Upper lobe of left lung (tissue), 6 donors: Measurements from ENCODE around the gene PTPRK. TPM values are rescaled to one million over a fixed set of nuclear protein-coding genes. Genes with fewer than 3 reads are reported as not detected.
A peak's percentile ranks its signal among the peaks of the same experiment; 100 is the strongest.

Experiments used
- ATAC-seq, 2 donors: fragments of 200-7000 bp; cut with Tn5 transposase; one replicate each; pipeline ENCODE4 v1.9.1; 2022; ENCODE audit warnings: mild to moderate bottlenecking in 2 of 2, moderate library complexity in 2 of 2; ENCODE audit not compliant: low FRiP score in 2 of 2
- DNase-seq, 2 donors: peaks; one replicate each; pipeline ENCODE4 v3.0.0-alpha.2; 2019 to 2020
- H3K27ac ChIP-seq, 4 donors: fragments of 200-600 bp; sonication (generic); one replicate each; pipeline ENCODE4 v1.5.1; 2016 to 2019
- H3K27me3 ChIP-seq, 4 donors: fragments of 200-600 bp; sonication (generic); one replicate each; pipeline ENCODE4 v1.5.1; 2017 to 2019
- H3K36me3 ChIP-seq, 4 donors: fragments of 200-600 bp; sonication (generic); one replicate each; pipeline ENCODE4 v1.5.1; 2016 to 2019
- H3K4me1 ChIP-seq, 4 donors: fragments of 200-600 bp; sonication (generic); one replicate each; pipeline ENCODE4 v1.5.1; 2018 to 2019
- H3K4me3 ChIP-seq, 4 donors: fragments of 200-600 bp; sonication (generic); one replicate each; pipeline ENCODE4 v1.5.1; 2017 to 2019; ENCODE audit warnings: mild to moderate bottlenecking in 2 of 4, moderate library complexity in 1 of 4
- H3K9me3 ChIP-seq, 4 donors: fragments of 200-600 bp; sonication (generic); one replicate each; pipeline ENCODE4 v1.5.1; 2018 to 2019
- CTCF ChIP-seq, 6 experiments: fragments of 450-650 bp in 4 of 6; fragments of 200-600 bp in 2 of 6; sonication (generic) in 2 of 6; IDR thresholded peaks; one replicate each; pipeline ENCODE4 v1.5.1; 2016 to 2019; ENCODE audit warnings: antibody characterized with exemption in 6 of 6
- EP300 ChIP-seq, 4 donors: sonication (generic); formaldehyde crosslinking; IDR thresholded peaks; one replicate each; pipeline ENCODE4 v1.5.1; 2017; ENCODE audit warnings: antibody characterized with exemption in 4 of 4, control low read depth in 2 of 4
- POLR2A ChIP-seq, 4 donors: fragments of 450-650 bp; IDR thresholded peaks; one replicate each; pipeline ENCODE4 v1.5.1; 2016 to 2017; ENCODE audit warnings: antibody characterized with exemption in 4 of 4, mild to moderate bottlenecking in 2 of 4
- POLR2AphosphoS5 ChIP-seq, 2 donors: sonication (generic); formaldehyde crosslinking; IDR thresholded peaks; one replicate each; pipeline ENCODE4 v1.5.1; 2017; ENCODE audit warnings: antibody characterized with exemption in 2 of 2
- WGBS, 2 donors: methylation state at CpG; one replicate each; pipeline ENCODE4 v1.1.5; 2017 to 2018; 5-methylcytosine and 5-hydroxymethylcytosine counted together
- total RNA-seq, 6 donors: library from RNA; depleted of rRNA in 4 of 6; stranded (reverse); fragments of >200 nt in 4 of 6; gene quantifications; one replicate each; pipeline versions ENCODE4 v1.1.0 to v1.2.1, GENCODE V29; 2016 to 2021
- donor health status: DM: no; HTN: no; CAD: no; lungs with moderate emphysema.
- donor health status: DM: no; HTN: yes; CAD: no; lungs with severe emphysema.

The PTPRK gene
- total RNA-seq, 6 donors from 2014 or later = 42.7 to 97.4 (median 65.2) TPM

DNA sequence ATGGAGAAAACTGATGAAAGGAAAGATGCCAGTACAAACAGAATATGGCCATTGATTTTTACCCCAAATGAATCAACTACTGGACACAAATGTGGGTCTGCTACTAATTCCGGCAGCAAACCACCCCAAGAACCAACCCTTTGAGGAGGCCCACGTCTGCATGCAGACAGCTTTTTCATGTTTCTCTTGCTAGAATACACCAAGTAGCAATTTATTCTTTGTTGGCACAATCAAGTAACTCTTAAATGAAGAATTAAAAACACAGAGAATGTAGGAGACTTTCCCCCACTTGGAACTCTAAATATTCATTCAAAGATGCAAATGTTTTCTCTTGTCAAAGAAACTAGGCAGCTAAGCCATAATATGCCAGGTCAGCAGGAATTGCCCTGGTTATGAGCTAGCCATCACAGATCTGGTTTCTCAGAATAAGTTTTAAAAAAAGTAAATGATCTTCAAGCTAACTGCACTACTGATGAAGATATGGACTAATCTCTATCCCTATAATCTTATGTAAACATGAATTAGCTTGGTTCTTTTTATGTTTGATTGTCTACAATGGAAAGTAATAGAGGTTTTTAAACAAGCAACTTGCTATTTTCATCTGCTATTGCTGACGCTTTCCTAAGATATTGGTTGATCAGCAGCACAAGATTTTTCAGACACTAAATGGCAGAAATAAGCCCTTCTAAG, 456.4 kb downstream of the PTPRK start:
- no peaks in the 10 kb centered on the region for H3K9me3 ChIP-seq
- no peak overlapping the region for H3K27ac ChIP-seq
- H3K27me3 ChIP-seq = no peaks in the 10 kb centered on the region
- H3K4me3 ChIP-seq = no peak overlapping the region
- no peak for TF ChIP-seq EP300 (IDR thresholded peaks at IDR 0.05)
- WGBS, 2 donors = 89 to 90% methylated on average over 3 of the region's 3 CpGs
- H3K36me3 ChIP-seq = peaks cover 0 to 12% (median 0%) of the 10 kb centered on the region in 4 donors
- DNase-seq (no peak), ATAC-seq (no peak)
- no peaks in the 10 kb centered on the region for H3K4me1 ChIP-seq

- Histone ChIP-seq H3K27ac (no peak overlapping the region), H3K27me3 (no peaks in the 10 kb centered on the region), H3K4me1 (no peaks in the 10 kb centered on the region), H3K9me3 (no peaks in the 10 kb centered on the region), H3K4me3 (no peak overlapping the region), H3K36me3 (peaks cover 0 to 12% (median 0%) of the 10 kb centered on the region in 4 donors)
- WGBS, 2 donors = 74 to 82% methylated on average over 5 of the region's 5 CpGs
- ATAC-seq = peak in 1 of 2 donors; percentile 83
- DNase-seq = no peak
- TF ChIP-seq POLR2A (IDR thresholded peaks at IDR 0.05) = no peak
- TF ChIP-seq CTCF (IDR thresholded peaks at IDR 0.05) = no peak
- no peak for TF ChIP-seq EP300 (IDR thresholded peaks at IDR 0.05)
- TF ChIP-seq POLR2AphosphoS5 (IDR thresholded peaks at IDR 0.05) = no peak
Measured at GRCh38 chr6:128062882-128063603, 457.4 kb downstream of the PTPRK start.

GRCh38 chr6:128057946-128058345, 462.5 kb downstream of the PTPRK start:
- Histone ChIP-seq H3K36me3 (peaks cover 0 to 11% (median 0%) of the 10 kb centered on the region in 4 donors), H3K9me3 (no peaks in the 10 kb centered on the region), H3K4me3 (no peak overlapping the region), H3K27ac (no peak overlapping the region), H3K4me1 (no peaks in the 10 kb centered on the region), H3K27me3 (no peaks in the 10 kb centered on the region)
- TF ChIP-seq POLR2A (IDR thresholded peaks at IDR 0.05) (no peak), CTCF (IDR thresholded peaks at IDR 0.05) (no peak), POLR2AphosphoS5 (IDR thresholded peaks at IDR 0.05) (no peak), EP300 (IDR thresholded peaks at IDR 0.05) (no peak)
- ATAC-seq (no peak), DNase-seq (no peak)

DNA sequence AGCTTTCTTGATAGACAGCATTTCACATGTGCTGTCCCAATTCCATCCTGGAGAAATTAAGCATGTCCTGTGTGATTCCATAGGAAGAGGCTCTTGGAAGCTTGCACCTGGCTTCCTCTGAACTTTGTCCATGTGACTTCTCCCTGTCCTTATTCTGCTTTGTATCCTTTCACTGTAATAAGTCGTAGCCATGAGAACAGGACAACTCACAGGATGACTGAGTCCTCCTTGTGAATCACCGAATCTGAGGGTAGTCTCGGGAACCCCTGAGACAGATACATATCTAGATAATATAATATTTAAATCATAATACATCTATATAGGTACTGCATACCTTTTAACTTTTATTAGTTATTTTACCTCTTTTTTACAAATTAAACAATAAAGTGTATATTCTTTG, 462.9 kb downstream of the PTPRK start:
- DNase-seq = no peak
- 94 to 97% methylated on average over 3 of the region's 3 CpGs for WGBS, 2 donors
- Histone ChIP-seq H3K36me3 (peaks cover 0 to 11% (median 0%) of the 10 kb centered on the region in 4 donors), H3K4me3 (no peak overlapping the region), H3K27me3 (no peaks in the 10 kb centered on the region), H3K27ac (no peak overlapping the region), H3K9me3 (no peaks in the 10 kb centered on the region), H3K4me1 (no peaks in the 10 kb centered on the region)
- no peak for ATAC-seq
- TF ChIP-seq CTCF (IDR thresholded peaks at IDR 0.05) (no peak), POLR2A (IDR thresholded peaks at IDR 0.05) (no peak), POLR2AphosphoS5 (IDR thresholded peaks at IDR 0.05) (no peak), EP300 (IDR thresholded peaks at IDR 0.05) (no peak)

DNA sequence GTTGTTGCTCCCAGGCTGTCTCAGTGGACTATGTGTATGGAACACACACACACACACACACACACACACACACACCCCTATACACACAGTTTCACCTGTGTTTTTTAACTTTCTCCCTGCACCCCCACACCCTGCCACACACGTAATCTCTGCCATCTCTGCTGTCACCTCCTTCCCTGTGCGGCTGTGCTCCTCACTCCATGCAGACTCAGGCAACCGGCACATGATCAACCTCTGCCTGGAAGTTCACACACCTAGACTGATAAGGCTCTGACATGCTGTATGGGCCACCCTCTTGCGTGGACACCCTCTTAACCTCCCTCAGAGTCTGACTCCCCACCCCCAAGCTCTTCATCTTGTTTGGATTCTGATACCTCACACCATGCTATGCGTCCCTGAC, 467.3 kb downstream of the PTPRK start:
- no peak for TF ChIP-seq CTCF (IDR thresholded peaks at IDR 0.05)
- no peak for TF ChIP-seq POLR2AphosphoS5 (IDR thresholded peaks at IDR 0.05)
- no peak for TF ChIP-seq EP300 (IDR thresholded peaks at IDR 0.05)
- no peaks in the 10 kb centered on the region for H3K27me3 ChIP-seq
- DNase-seq (no peak), ATAC-seq (peak in 1 of 2 donors; percentile 26)
- no peak overlapping the region for H3K4me3 ChIP-seq
- no peak overlapping the region for H3K27ac ChIP-seq
- H3K4me1 ChIP-seq = no peaks in the 10 kb centered on the region
- H3K9me3 ChIP-seq = no peaks in the 10 kb centered on the region
- 95 to 96% methylated on average over 5 of the region's 5 CpGs for WGBS, 2 donors
- H3K36me3 ChIP-seq = peaks cover 0 to 4% (median 1%) of the 10 kb centered on the region in 4 donors
